IMR-90 (cell line): Measurements from ENCODE around the gene NMUR2. TPM values are rescaled to one million over a fixed set of nuclear protein-coding genes. Genes with fewer than 3 reads are reported as not detected.

Experiments used
- ATAC-seq: fragments of 200-7000 bp; cut with Tn5 transposase; 2 replicates; pipeline ENCODE4 v1.9.1; 2020; ENCODE audit warnings: low read depth, mild to moderate bottlenecking, moderate library complexity
- BruUV-seq: library from RNA; stranded (reverse); fragments of 400-500 nt; replicated peaks from 2 replicates; lab custom pipeline; 2021; lab: Mats Ljungman, UMichigan
- CTCF ChIA-PET: fragments of 300-600 bp; formaldehyde crosslinking; extraction: SDS; loops from one replicate; lab custom pipeline; 2021; ENCODE audit warnings: antibody characterized with exemption; lab: Yijun Ruan, JAX
- POLR2A ChIA-PET: fragments of 300-600 bp; sonication (Branson Sonifier 250); formaldehyde crosslinking; loops from one replicate; lab custom pipeline; 2022; ENCODE audit warnings: antibody characterized with exemption; ENCODE audit not compliant: unreplicated experiment; lab: Charles Lee
- DNase-seq: peaks from one replicate; pipeline ENCODE4 v3.0.0; 2013
- H2AFZ ChIP-seq: replicated peaks from 2 replicates; pipeline ENCODE3; 2013; ENCODE audit warnings: low read length, mild to moderate bottlenecking; ENCODE audit not compliant: poor library complexity
- H2AK5ac ChIP-seq: 2 replicates; pipeline ENCODE4 v1.6.1; 2013; ENCODE audit warnings: low read depth, low read length, inconsistent platforms
- H2AK9ac ChIP-seq: replicated peaks from 2 replicates; pipeline ENCODE3; 2013; ENCODE audit warnings: mild to moderate bottlenecking, low read depth, low read length, moderate library complexity; ENCODE audit not compliant: poor library complexity
- H2BK120ac ChIP-seq: 2 replicates; pipeline ENCODE4 v1.6.1; 2013; ENCODE audit warnings: low read depth, low read length, inconsistent platforms
- H2BK15ac ChIP-seq: 3 replicates; pipeline ENCODE4 v1.6.1; 2013; ENCODE audit warnings: low read depth, low read length, inconsistent platforms
- H2BK20ac ChIP-seq: 2 replicates; pipeline ENCODE4 v1.6.1; 2013; ENCODE audit warnings: low read depth, mild to moderate bottlenecking, inconsistent platforms, low read length, moderate library complexity
- H2BK5ac ChIP-seq: 2 replicates; pipeline ENCODE4 v1.6.1; 2013; ENCODE audit warnings: mild to moderate bottlenecking, low read depth, low read length, inconsistent platforms; ENCODE audit not compliant: poor library complexity, severe bottlenecking
- H3K14ac ChIP-seq: replicated peaks from 2 replicates; pipeline ENCODE4 v1.6.1; 2013; ENCODE audit warnings: low read depth, low read length, inconsistent platforms
- H3K18ac ChIP-seq: 2 replicates; pipeline ENCODE4 v1.6.1; 2013; ENCODE audit warnings: low read depth, low read length, control low read depth
- H3K23ac ChIP-seq: 2 replicates; pipeline ENCODE4 v1.6.1; 2013; ENCODE audit warnings: low read depth, low read length, inconsistent platforms
- H3K27ac ChIP-seq: 2 replicates; pipeline ENCODE4 v1.5.1; 2013; ENCODE audit warnings: mild to moderate bottlenecking, control low read depth, low read length; ENCODE audit not compliant: insufficient read depth
- H3K27me3 ChIP-seq: 2 replicates; pipeline ENCODE4 v1.6.1; 2013; ENCODE audit warnings: low read length; ENCODE audit not compliant: control insufficient read depth, insufficient read depth
- H3K36me3 ChIP-seq: 2 replicates; pipeline ENCODE4 v1.6.1; 2013; ENCODE audit warnings: low read length, mixed read lengths; ENCODE audit not compliant: control insufficient read depth, insufficient read depth
- H3K4ac ChIP-seq: 2 replicates; pipeline ENCODE4 v1.6.1; 2013; ENCODE audit warnings: low read depth, low read length, inconsistent platforms
- H3K4me1 ChIP-seq: 2 replicates; pipeline ENCODE4 v1.6.1; 2013; ENCODE audit warnings: low read length, mixed read lengths; ENCODE audit not compliant: control insufficient read depth, insufficient read depth
- H3K4me2 ChIP-seq: 2 replicates; pipeline ENCODE4 v1.6.1; 2013; ENCODE audit warnings: low read depth, mild to moderate bottlenecking, control low read depth, low read length, moderate library complexity
- H3K4me3 ChIP-seq: 2 replicates; pipeline ENCODE4 v1.5.1; 2013; ENCODE audit warnings: low read depth, mild to moderate bottlenecking, control low read depth, low read length, moderate library complexity; ENCODE audit not compliant: insufficient read depth
- H3K56ac ChIP-seq: 2 replicates; pipeline ENCODE4 v1.6.1; 2013; ENCODE audit warnings: low read length, inconsistent platforms; ENCODE audit not compliant: insufficient read depth; ENCODE audit errors: extremely low read depth
- H3K79me1 ChIP-seq, 2 experiments: 2 replicates each; pipeline ENCODE4 v1.6.1; 2013; ENCODE audit warnings: low read length in 2 of 2, inconsistent platforms in 1 of 2, low read depth in 1 of 2
- H3K9ac ChIP-seq: 2 replicates; pipeline ENCODE4 v1.6.1; 2013; ENCODE audit warnings: low read depth, low read length, control low read depth
- H3K9me1 ChIP-seq: 2 replicates; pipeline ENCODE4 v1.6.1; 2013; ENCODE audit warnings: low read length, inconsistent platforms; ENCODE audit not compliant: insufficient read depth
- H3K9me3 ChIP-seq: 2 replicates; pipeline ENCODE4 v1.6.1; 2013; ENCODE audit warnings: low read length; ENCODE audit not compliant: control insufficient read depth, insufficient read depth
- H4K20me1 ChIP-seq: 2 replicates; pipeline ENCODE4 v1.6.1; 2013; ENCODE audit warnings: low read length, inconsistent platforms; ENCODE audit not compliant: insufficient read depth
- H4K5ac ChIP-seq: 2 replicates; pipeline ENCODE4 v1.6.1; 2013; ENCODE audit warnings: mild to moderate bottlenecking, low read depth, low read length, control low read depth
- H4K8ac ChIP-seq, 2 experiments: 2 replicates each; pipeline ENCODE4 v1.6.1; 2013; ENCODE audit warnings: low read depth in 2 of 2, low read length in 2 of 2, control low read depth in 1 of 2, inconsistent platforms in 1 of 2
- H4K91ac ChIP-seq: 2 replicates; pipeline ENCODE4 v1.6.1; 2013; ENCODE audit warnings: low read depth, low read length, inconsistent platforms; ENCODE audit not compliant: insufficient read depth
- CTCF ChIP-seq: conservative IDR thresholded peaks from 2 replicates; pipeline ENCODE4 v1.5.1; 2012; ENCODE audit warnings: mild to moderate bottlenecking, low read depth, low read length, improper control_type of control experiment
- NFE2L2 ChIP-seq: fragments of 150-350 bp; IDR thresholded peaks from 2 replicates; pipeline ENCODE4 v1.6.1; 2016; ENCODE audit warnings: low read depth, mild to moderate bottlenecking, low read length
- RAD21 ChIP-seq: IDR thresholded peaks from 2 replicates; pipeline ENCODE4 v1.6.1; 2012; ENCODE audit warnings: low read length, improper control_type of control experiment
- WGBS, 2 experiments: methylation state at CpG; one replicate each; pipeline versions ENCODE4 v1.1.5 to v1.1.7; 2013; ENCODE audit warnings: missing lambda C conversion rate in 2 of 2; ENCODE audit not compliant: insufficient read length in 1 of 2; ENCODE audit errors: extremely low coverage in 2 of 2; 5-methylcytosine and 5-hydroxymethylcytosine counted together
- dilution Hi-C: fragments of 300-500 bp; cut with HindIII; formaldehyde crosslinking; loops from one replicate; pipeline ENCODE4 v1.14.3; 2018; ENCODE audit warnings: low sequenced_read_pairs; ENCODE audit not compliant: unreplicated experiment
- in situ Hi-C: fragments of 300-500 bp; cut with MboI; formaldehyde crosslinking; loops from 3 replicates; pipeline ENCODE4 v1.14.3; 2019; ENCODE audit warnings: low sequenced_read_pairs, inconsistent platforms, mixed read lengths
- intact Hi-C: fragments of 100-400 bp; cut with micrococcal nuclease; formaldehyde crosslinking; loops from 2 replicates; pipeline ENCODE4 v1.10.0; 2022
- polyA plus RNA-seq, 3 experiments: library from polyadenylated mRNA; depleted of rRNA; stranded (reverse); fragments of >200 nt; gene quantifications; 2 replicates each; pipeline ENCODE4 v1.2.3, GENCODE V29; 2012; ENCODE audit warnings: low replicate concordance in 1 of 3
- total RNA-seq: library from RNA; depleted of rRNA; stranded (reverse); fragments of >200 nt; gene quantifications from 2 replicates; pipeline ENCODE4 v1.2.3, GENCODE V29; 2012

The NMUR2 gene
- total and polyA plus RNA-seq, 2 of the 4 experiments (the other 2 are of a cell fraction), result not detected

- ChIA-PET POLR2A (no interaction called here), CTCF (interaction anchor here (0.7 to 1.2 kb wide), 2 partner anchors 14 to 524 kb away, joined by 3 to 6 read pairs; no protein-coding TSS in a partner anchor)
- dilution Hi-C loops, result no loop called here
- Histone ChIP-seq H3K23ac (no peak overlapping the region), H3K27ac (no peak overlapping the region), H3K4me1 (no peaks in the 10 kb centered on the region), H3K4ac (no peak overlapping the region), H2BK5ac (no peak overlapping the region), H3K36me3 (no peaks in the 10 kb centered on the region), H3K4me2 (no peak overlapping the region), H3K9ac (no peak overlapping the region), H3K9me1 (no peaks in the 10 kb centered on the region), H3K79me1 (no peaks in the 10 kb centered on the region), H3K27me3 (no peaks in the 10 kb centered on the region), H2BK20ac (no peak overlapping the region), H2AFZ (no peak overlapping the region), H2AK5ac (no peak overlapping the region), H4K5ac (no peak overlapping the region), H2AK9ac (no peak overlapping the region), H2BK120ac (no peak overlapping the region), H3K9me3 (no peaks in the 10 kb centered on the region; the same call in none of the 2 replicates), H3K18ac (no peak overlapping the region), H4K91ac (no peak overlapping the region), H4K20me1 (no peaks in the 10 kb centered on the region), H3K14ac (no peak overlapping the region), H3K4me3 (no peak overlapping the region), H2BK15ac (no peak overlapping the region), H3K56ac (no peak overlapping the region), H4K8ac (no peak overlapping the region)
- BruUV-seq, result no TSS peak
- DNase-seq (peak; percentile 14), ATAC-seq (no peak)
- in situ Hi-C loops, result no loop called here
- intact Hi-C loops, result no loop called here
- TF ChIP-seq RAD21 (peak; percentile 33; the same call in 1 of the 2 replicates), CTCF (peak; percentile 52), NFE2L2 (no peak)
- WGBS, 2 experiments, result no CpG with 5 or more reads among the region's 8 CpGs
Observed at GRCh38 chr5:152349683-152350526, 55.2 kb downstream of the NMUR2 start.
